NCI-H146 treated with DMSO at 0.1 percent for 48 hours (cell line): Measurements from ENCODE around the gene MGME1.

Source experiments
- DNase-seq: peaks from one replicate; lab custom pipeline; 2025; ENCODE audit not compliant: unreplicated experiment; lab: John Stamatoyannopoulos, UW

The MGME1 gene

GRCh38 chr20:17968366-17969277, at the start of gene MGME1, which contains the start of gene SNX5:
TSS of gene MGME1 (plus strand) at chr20:17969018. CDS start at chr20:17969860, 842 bp downstream.
TSS of gene SNX5 (minus strand) at chr20:17968794. CDS start at chr20:17968425, 369 bp downstream.
- DNase-seq, result peak; percentile 98

- DNase-seq, result no peak
These were observed 49.7 kb upstream of the MGME1 start for GRCh38 chr20:17919149-17919548.

GRCh38 chr20:17921774-17922173, 47.0 kb upstream of the MGME1 start:
- no peak for DNase-seq

- no peak for DNase-seq
These were observed 43.5 kb upstream of the MGME1 start for GRCh38 chr20:17925141-17925939.

GRCh38 chr20:17925940-17926300, 42.9 kb upstream of the MGME1 start:
- no peak for DNase-seq

GRCh38 chr20:17928211-17928611, 40.6 kb upstream of the MGME1 start:
- no peak for DNase-seq

- DNase-seq, result peak; percentile 30
These were observed 40.0 kb upstream of the MGME1 start for GRCh38 chr20:17928633-17929311.

GRCh38 chr20:17931513-17931912, 37.3 kb upstream of the MGME1 start:
- DNase-seq, result no peak

- no peak for DNase-seq
These were observed 36.4 kb upstream of the MGME1 start for GRCh38 chr20:17932396-17932795.

GRCh38 chr20:17933121-17933520, 35.7 kb upstream of the MGME1 start:
- DNase-seq, result no peak

GRCh38 chr20:17933711-17934110, 35.1 kb upstream of the MGME1 start:
- DNase-seq, result no peak

GRCh38 chr20:17934141-17934862, 34.5 kb upstream of the MGME1 start:
- DNase-seq, result no peak

- no peak for DNase-seq
These were observed 33.6 kb upstream of the MGME1 start for GRCh38 chr20:17935186-17935585.

- DNase-seq, result no peak
These were observed 33.1 kb upstream of the MGME1 start for GRCh38 chr20:17935761-17936160.

- no peak for DNase-seq
These were observed 32.5 kb upstream of the MGME1 start for GRCh38 chr20:17936286-17936760.

- DNase-seq, result no peak
These were observed 31.8 kb upstream of the MGME1 start for GRCh38 chr20:17936761-17937732.

GRCh38 chr20:17938871-17939619, 29.8 kb upstream of the MGME1 start:
- peak; percentile 25 for DNase-seq

- DNase-seq, result no peak
These were observed 29.1 kb upstream of the MGME1 start for GRCh38 chr20:17939622-17940223.
